GM21447 (cell line): ENCODE results near the gene RILPL2.
"Not testable (repeated sequence)": the region's sequence is repeated elsewhere in the genome, so short reads cannot be mapped to it uniquely, and the experiment has no call there.

Experiments used
- ATAC-seq: cut with Tn5 transposase; IDR thresholded peaks from one replicate; pipeline ENCODE4 v1.9.1; 2021; ENCODE audit not compliant: unreplicated experiment

The RILPL2 gene

GRCh38 chr12:123384994-123385376, 51.5 kb downstream of the RILPL2 start:
- ATAC-seq: no peak

DNA sequence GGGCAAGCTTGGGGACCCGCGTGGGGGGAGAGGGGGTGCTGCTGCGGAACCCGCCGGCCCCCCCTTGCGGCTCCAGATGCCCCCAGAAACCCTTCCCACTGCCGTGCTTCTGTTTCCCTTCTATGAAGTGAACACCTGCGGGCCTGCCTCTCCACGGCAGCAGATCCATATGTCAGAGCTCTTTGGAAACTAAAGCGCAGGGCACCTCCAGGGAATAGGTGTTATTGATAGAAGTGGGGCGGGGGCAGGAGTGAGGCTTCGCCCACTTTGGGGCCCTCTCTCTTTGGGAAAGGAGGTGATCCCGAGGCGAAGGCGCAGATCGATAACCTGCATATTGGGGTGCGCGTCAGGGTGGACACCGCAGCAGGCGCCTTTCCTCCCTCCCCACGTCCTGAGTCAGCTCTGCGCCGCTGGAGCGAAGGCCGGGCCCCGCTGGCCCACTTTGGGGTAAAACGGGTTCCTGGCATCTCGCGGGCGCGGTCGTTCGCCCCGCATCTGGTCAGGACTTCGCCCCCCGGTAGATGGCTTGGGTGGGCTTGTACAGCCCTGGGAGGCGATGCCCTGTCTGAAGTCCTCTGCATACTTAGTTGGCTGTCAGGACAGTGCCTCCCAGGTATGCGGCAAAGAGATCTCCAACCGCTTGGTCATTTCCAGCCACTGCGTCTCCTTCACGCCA, 52.0 kb downstream of the RILPL2 start:
- ATAC-seq: no peak

GRCh38 chr12:123382684-123383083, 53.8 kb downstream of the RILPL2 start:
- ATAC-seq: no peak

- no peak for ATAC-seq
These were observed 57.1 kb downstream of the RILPL2 start for GRCh38 chr12:123379391-123379790.

GRCh38 chr12:123372415-123372814, 64.1 kb downstream of the RILPL2 start:
- not testable (repeated sequence) for ATAC-seq

- not testable (repeated sequence) for ATAC-seq
These were observed 64.7 kb downstream of the RILPL2 start for GRCh38 chr12:123371667-123372368.

DNA sequence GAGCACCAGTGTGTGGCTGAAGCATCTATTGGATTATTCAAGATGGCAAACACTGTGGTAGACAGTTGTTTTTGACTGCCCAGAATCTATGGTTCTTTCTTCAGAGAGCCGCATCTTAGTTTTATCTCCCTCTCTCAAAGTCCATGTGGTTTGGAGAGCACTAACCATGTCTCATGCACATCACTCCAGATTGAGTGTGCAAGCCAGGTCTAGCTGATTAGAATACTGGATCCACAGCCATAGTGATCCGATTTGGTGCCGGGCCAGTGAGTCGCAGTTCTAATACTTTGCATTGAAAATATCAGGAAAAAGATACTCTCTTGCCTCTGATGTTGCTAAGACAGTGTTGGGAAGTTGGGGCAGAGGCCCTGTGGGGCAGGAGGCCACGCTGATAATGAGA, 67.3 kb downstream of the RILPL2 start:
- ATAC-seq: no peak

GRCh38 chr12:123368431-123368830, 68.1 kb downstream of the RILPL2 start:
- ATAC-seq: not testable (repeated sequence)

DNA sequence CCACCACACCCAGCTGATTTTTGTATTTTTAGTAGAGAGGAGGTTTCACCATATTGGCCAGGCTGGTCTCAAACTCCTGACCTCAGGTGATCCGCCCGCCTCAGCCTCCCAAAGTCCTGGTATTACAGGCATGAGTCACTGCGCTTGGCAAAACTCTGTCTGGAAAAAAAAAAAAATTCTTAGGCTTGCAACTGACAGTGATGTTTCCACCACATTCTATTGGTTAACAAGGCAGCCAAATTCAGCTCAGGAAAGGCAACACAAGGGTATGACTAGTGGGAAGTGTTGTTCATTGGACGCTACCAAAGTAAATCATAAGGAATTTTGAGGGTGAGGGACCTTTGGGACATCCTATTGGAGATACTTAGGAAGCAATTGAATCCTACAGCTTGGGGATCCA, 69.0 kb downstream of the RILPL2 start:
- no peak for ATAC-seq
